ENCODE data around the gene SCAANT1. TPM values are rescaled to one million over a fixed set of nuclear protein-coding genes. Genes with fewer than 3 reads are reported as not detected.

The SCAANT1 gene
- total and polyA plus RNA-seq, 3 donors from 2014 or later: 4.4 TPM; not detected in 2

DNA sequence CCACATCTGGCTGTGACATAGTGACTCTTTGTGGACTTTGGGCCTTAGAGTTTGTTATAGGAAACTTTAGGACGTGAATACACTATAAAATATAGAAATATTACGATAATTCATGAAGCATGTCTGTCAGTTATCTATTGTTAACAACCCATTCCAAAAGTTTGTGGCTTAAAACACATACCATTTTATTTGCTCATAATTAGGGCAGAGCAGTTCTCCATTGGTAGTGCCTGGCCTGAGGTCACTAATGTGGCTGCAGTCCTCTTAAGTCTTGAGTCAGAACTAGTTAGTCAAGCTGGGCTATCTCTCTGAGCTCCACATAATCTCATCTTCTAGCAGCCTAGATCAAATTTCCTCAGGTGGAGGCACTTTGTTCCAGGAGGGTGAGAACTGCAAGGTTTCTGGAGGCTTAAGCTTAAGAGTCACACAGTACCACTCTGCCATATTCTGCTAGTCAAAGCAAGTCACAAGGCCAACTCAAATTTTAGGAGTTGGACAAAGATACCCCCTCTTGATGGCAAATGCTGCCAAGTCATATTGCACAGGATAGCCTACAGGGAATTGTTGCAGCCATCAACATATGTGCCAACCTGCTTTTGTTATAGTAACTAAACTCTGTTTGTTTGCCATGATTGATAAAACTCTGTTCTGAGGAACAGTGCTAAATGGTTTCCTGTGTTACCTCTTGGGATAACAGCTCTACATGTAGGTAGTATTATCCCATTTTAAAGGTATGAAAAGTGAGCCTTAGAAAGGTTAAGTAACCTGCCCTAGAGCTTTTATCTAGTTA is 39.9 kb downstream of the SCAANT1 start:
- Histone ChIP-seq H3K27me3 (no peaks in the 10 kb centered on the region), H3K36me3 (ENCODE audit: low read depth, missing control alignments) (no peaks in the 10 kb centered on the region), H3K4me3 (no peak overlapping the region), H3K27ac (no peak overlapping the region), H3K9me3 (no peaks in the 10 kb centered on the region), H3K4me1 (no peaks in the 10 kb centered on the region)
- TF ChIP-seq POLR2A (IDR thresholded peaks at IDR 0.05) (no peak), CTCF (IDR thresholded peaks at IDR 0.05) (no peak)
- 91 to 97% methylated on average over 2 of the region's 2 CpGs for WGBS, 2 donors
- no peak for DNase-seq
- intact Hi-C loops (cut with DNase I; ENCODE audit: low total_unique reads): no loop called here

GRCh38 chr3:63870615-63871005 is 41.6 kb downstream of the SCAANT1 start:
- intact Hi-C loops (cut with DNase I; ENCODE audit: low total_unique reads): no loop called here
- TF ChIP-seq CTCF (IDR thresholded peaks at IDR 0.05) (no peak), POLR2A (IDR thresholded peaks at IDR 0.05) (no peak)
- H3K27ac ChIP-seq: no peak overlapping the region

GRCh38 chr3:63869940-63870614 is 42.1 kb downstream of the SCAANT1 start:
- intact Hi-C loops (cut with DNase I; ENCODE audit: low total_unique reads): no loop called here
- H3K36me3 ChIP-seq (ENCODE audit: low read depth, missing control alignments): no peaks in the 10 kb centered on the region

More at GRCh38 chr3:63870615-63871005, 41.6 kb downstream of the SCAANT1 start:
- H3K4me1 ChIP-seq: no peaks in the 10 kb centered on the region
- no peaks in the 10 kb centered on the region for H3K27me3 ChIP-seq
- H3K36me3 ChIP-seq (ENCODE audit: low read depth, missing control alignments): no peaks in the 10 kb centered on the region
- DNase-seq: no peak
- 64 to 65% methylated on average over 2 of the region's 2 CpGs for WGBS, 2 donors
- H3K9me3 ChIP-seq: no peaks in the 10 kb centered on the region
- H3K4me3 ChIP-seq: no peak overlapping the region

GRCh38 chr3:63867225-63867624 is 45.0 kb downstream of the SCAANT1 start:
- DNase-seq: no peak
- peaks cover 14% of the 10 kb centered on the region for H3K4me1 ChIP-seq
- no peak overlapping the region for H3K27ac ChIP-seq
- H3K9me3 ChIP-seq: no peaks in the 10 kb centered on the region
- intact Hi-C loops (cut with DNase I; ENCODE audit: low total_unique reads): no loop called here
- H3K36me3 ChIP-seq (ENCODE audit: low read depth, missing control alignments): no peaks in the 10 kb centered on the region
- H3K4me3 ChIP-seq: no peak overlapping the region
- 94 to 96% methylated on average over 1 of the region's 1 CpG for WGBS, 2 donors
- TF ChIP-seq CTCF (IDR thresholded peaks at IDR 0.05) (no peak), POLR2A (IDR thresholded peaks at IDR 0.05) (no peak)
- no peaks in the 10 kb centered on the region for H3K27me3 ChIP-seq

More at GRCh38 chr3:63869940-63870614, 42.1 kb downstream of the SCAANT1 start:
- H3K9me3 ChIP-seq: no peaks in the 10 kb centered on the region
- no peak overlapping the region for H3K27ac ChIP-seq
- 80 to 90% methylated on average over 3 of the region's 3 CpGs for WGBS, 2 donors
- H3K27me3 ChIP-seq: no peaks in the 10 kb centered on the region
- no peak for DNase-seq
- TF ChIP-seq POLR2A (IDR thresholded peaks at IDR 0.05): no peak
- no peak for TF ChIP-seq CTCF (IDR thresholded peaks at IDR 0.05)
- H3K4me3 ChIP-seq: no peak overlapping the region
- H3K4me1 ChIP-seq: peaks cover 3% of the 10 kb centered on the region
